HG02943 (cell line): ENCODE data around the gene TMPRSS11F.

Experiments used
- ATAC-seq: cut with Tn5 transposase; IDR thresholded peaks from one replicate; pipeline ENCODE4 v1.9.1; 2021; ENCODE audit warnings: mild to moderate bottlenecking, low read depth, moderate library complexity; ENCODE audit not compliant: unreplicated experiment

TMPRSS11F gene

DNA sequence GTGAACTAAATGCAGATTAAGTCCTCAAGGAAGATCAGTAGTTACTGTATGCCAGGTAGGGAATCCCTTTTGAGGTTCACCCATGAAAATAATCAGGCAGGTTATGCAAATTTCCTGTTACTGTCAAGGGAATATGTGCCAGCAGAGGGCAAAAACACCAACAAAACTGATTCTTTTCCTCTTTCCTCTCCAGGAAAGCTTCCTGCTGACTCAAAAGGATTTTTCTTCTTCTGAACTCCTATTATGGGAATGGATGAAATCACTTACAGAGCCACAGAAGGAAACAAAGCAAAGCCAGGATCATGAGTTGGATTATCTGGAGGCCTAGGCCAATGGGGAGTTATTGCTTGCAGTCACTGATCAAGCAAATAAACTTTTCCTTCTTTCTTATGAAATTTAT is 49.7 kb downstream of the TMPRSS11F start:
- no peak for ATAC-seq

GRCh38 chr4:68077737-68078136 is 51.9 kb downstream of the TMPRSS11F start:
- ATAC-seq: no peak

GRCh38 chr4:68077301-68077700 is 52.4 kb downstream of the TMPRSS11F start:
- no peak for ATAC-seq

DNA sequence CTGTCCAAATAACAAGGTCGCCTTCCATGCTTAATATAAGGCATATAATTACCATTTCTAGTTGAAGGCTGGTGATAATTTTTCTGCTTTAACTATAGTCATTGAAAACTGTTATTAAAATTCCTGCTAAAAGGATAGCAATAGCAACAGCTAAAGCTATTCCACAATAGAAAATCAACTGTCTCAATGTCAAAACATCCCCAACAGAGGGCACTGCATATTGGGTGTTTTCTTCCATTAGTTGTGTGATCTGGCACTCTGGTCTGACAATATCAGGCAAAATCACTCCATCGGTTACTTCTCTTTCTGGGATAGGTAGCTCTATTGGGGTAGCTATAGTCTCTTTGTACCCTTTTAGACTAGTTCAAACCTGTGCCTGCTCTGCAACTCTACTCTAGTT is 53.5 kb downstream of the TMPRSS11F start:
- no peak for ATAC-seq

GRCh38 chr4:68074397-68074796 is 55.3 kb downstream of the TMPRSS11F start:
- no peak for ATAC-seq

DNA sequence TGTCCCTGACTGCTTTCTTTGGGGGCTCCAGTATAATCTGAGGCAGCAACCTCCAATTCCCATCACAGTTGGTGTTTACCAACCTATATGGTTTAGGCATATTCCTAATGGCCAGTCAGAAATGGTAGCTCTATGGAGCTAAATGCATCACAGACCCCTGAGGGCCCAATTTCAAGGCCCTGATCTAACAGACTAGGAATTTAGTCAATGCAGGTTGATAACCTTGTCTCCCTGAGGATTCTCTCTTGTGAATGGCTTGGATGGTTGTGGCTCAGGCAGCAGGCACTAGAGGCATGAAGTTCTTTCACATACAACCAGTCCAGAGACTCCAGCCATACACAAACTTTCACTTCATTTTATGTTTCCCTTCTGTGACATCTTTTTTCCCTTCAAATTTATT is 59.4 kb downstream of the TMPRSS11F start:
- no peak for ATAC-seq

GRCh38 chr4:68062501-68062900 is 67.2 kb downstream of the TMPRSS11F start:
- no peak for ATAC-seq

GRCh38 chr4:68038272-68038671 is 91.4 kb downstream of the TMPRSS11F start:
- ATAC-seq: no peak

GRCh38 chr4:68021185-68021584 is 108.5 kb downstream of the TMPRSS11F start:
- ATAC-seq: no peak

DNA sequence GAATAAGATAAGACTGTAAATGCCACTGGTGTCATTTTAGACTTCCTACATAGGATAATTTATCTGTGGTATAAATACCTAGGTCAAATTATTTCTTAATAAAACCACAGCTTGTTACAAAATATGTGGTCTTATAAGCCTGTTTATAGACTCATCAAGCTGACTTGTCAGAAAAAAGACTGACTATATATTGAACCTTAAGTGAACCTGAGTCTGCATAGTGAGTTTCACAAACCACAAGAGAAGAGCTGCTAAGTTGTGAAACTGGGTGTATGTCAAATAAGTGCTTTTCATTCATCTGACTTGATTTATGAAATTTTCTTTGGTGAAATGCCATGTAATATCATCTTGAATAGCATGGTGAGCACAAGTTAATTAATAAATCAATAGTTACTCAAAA is 118.0 kb downstream of the TMPRSS11F start:
- ATAC-seq: no peak
